Transverse colon (tissue), 4 donors: ENCODE data around the gene MEX3A. TPM values are rescaled to one million over a fixed set of nuclear protein-coding genes. Genes with fewer than 3 reads are reported as not detected.
A peak's percentile ranks its signal among the peaks of the same experiment; 100 is the strongest.

Experiments used
- DNase-seq: peaks from one replicate; pipeline ENCODE4 v3.0.0-alpha.2; 2019
- H3K27ac ChIP-seq, 4 donors: fragments of 200-600 bp; sonication (generic); 2 replicates each; pipeline ENCODE4 v1.5.1; 2016 to 2018; ENCODE audit warnings: inconsistent platforms in 4 of 4
- H3K27me3 ChIP-seq: fragments of 200-600 bp; sonication (generic); 2 replicates; pipeline ENCODE4 v1.5.1; 2017; ENCODE audit warnings: inconsistent platforms
- H3K36me3 ChIP-seq, 4 donors: fragments of 200-600 bp; sonication (generic); 2 replicates each; pipeline ENCODE4 v1.5.1; 2017 to 2019; ENCODE audit warnings: inconsistent platforms in 4 of 4
- H3K4me1 ChIP-seq, 4 donors: fragments of 200-600 bp; sonication (generic); 2 replicates each; pipeline ENCODE4 v1.5.1; 2017 to 2020; ENCODE audit warnings: inconsistent platforms in 4 of 4
- H3K4me3 ChIP-seq, 4 donors: fragments of 200-600 bp; sonication (generic); 1 replicate in 1 of 4; 2 replicates in 3 of 4; pipeline versions ENCODE4 v1.5.1 to v1.6.1; 2017 to 2019; ENCODE audit warnings: inconsistent platforms in 4 of 4
- H3K9me3 ChIP-seq, 2 donors: fragments of 200-600 bp; sonication (generic); 2 replicates each; pipeline ENCODE4 v1.5.1; 2017 to 2019; ENCODE audit warnings: inconsistent platforms in 2 of 2
- EP300 ChIP-seq: sonication (generic); formaldehyde crosslinking; IDR thresholded peaks from one replicate; pipeline ENCODE4 v1.6.1; 2017; ENCODE audit warnings: antibody characterized with exemption, low read depth
- POLR2A ChIP-seq: fragments of 450-650 bp; IDR thresholded peaks from one replicate; pipeline ENCODE4 v1.6.1; 2016; ENCODE audit warnings: antibody characterized with exemption, mild to moderate bottlenecking, moderate library complexity
- POLR2AphosphoS5 ChIP-seq, 3 donors: sonication (generic); formaldehyde crosslinking; IDR thresholded peaks; one replicate each; pipeline ENCODE4 v1.6.1; 2016; ENCODE audit warnings: antibody characterized with exemption in 3 of 3
- WGBS, 2 donors: methylation state at CpG; one replicate each; pipeline ENCODE4 v1.1.5; 2018; ENCODE audit warnings: low coverage in 1 of 2; 5-methylcytosine and 5-hydroxymethylcytosine counted together
- in situ Hi-C, 4 donors: fragments of 200-750 bp; cut with MboI; loops; one replicate each; pipeline versions ENCODE4 v1.15.0 to v1.15.1; 2017; ENCODE audit warnings: low sequenced_read_pairs in 3 of 4, low pct_ligation_motif_present in 1 of 4, low pct_unique_long_range_greater_than_20kb in 1 of 4
- intact Hi-C: fragments of 100-400 bp; cut with DNase I; formaldehyde crosslinking; loops from one replicate; pipeline ENCODE4 v1.15.1; 2023; ENCODE audit warnings: low total_unique reads
- total RNA-seq, 4 donors: library from RNA; depleted of rRNA; stranded (reverse); fragments of >200 nt; gene quantifications; one replicate each; pipeline ENCODE4 v1.1.0, GENCODE V29; 2016
- TF ChIP-seq, protein P1 (sequence below), 5 experiments: fragments of 200-600 bp in 3 of 5; fragments of 450-650 bp in 2 of 5; sonication (generic) in 3 of 5; IDR thresholded peaks; 1 replicate in 2 of 5; 2 replicates in 3 of 5; pipeline ENCODE4 v1.5.1; 2016 to 2017; ENCODE audit warnings: antibody characterized with exemption in 5 of 5, inconsistent platforms in 3 of 5, mild to moderate bottlenecking in 2 of 5, moderate library complexity in 1 of 5

MEX3A gene
- total RNA-seq, 4 donors from 2014 or later = 0.14 to 0.60 (median 0.48) TPM; not detected in 1

DNA sequence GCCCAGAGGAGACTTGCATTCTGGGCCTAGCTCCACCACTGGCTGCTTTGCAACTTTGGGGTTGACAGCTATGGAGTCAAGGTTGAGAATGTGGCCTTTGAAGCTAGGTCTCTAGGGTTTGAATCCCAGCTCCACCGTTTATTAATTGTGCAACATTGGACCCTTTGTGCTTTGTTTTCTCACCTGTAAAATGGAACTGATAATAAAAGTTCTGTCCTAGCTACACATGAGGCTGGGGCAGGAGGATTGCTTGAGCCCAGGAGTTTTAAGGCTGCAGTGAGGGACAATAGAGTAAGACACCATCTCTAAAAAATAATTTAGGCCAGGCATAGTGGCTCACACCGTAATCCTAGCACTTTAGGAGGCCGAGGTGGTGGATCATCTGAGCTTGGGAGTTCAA is 17.0 kb upstream of the MEX3A start:
- peaks cover 32 to 71% (median 44%) of the 10 kb centered on the region in 4 donors for H3K4me1 ChIP-seq
- intact Hi-C loops = no loop called here
- H3K27me3 ChIP-seq = no peaks in the 10 kb centered on the region
- no peaks in the 10 kb centered on the region for H3K36me3 ChIP-seq
- in situ Hi-C loops = loop anchor here (5.0 to 25.0 kb wide), 3 partner anchors 33 to 126 kb away; partner anchors contain the start of gene PMF1 (in 1 of the 4)
- no peak for DNase-seq
- TF ChIP-seq POLR2AphosphoS5 (IDR thresholded peaks at IDR 0.05) (no peak), POLR2A (no peak)
- H3K9me3 ChIP-seq = no peaks in the 10 kb centered on the region
- 78 to 85% methylated on average over 3 of the region's 3 CpGs for WGBS, 2 donors
- H3K27ac ChIP-seq = peak overlapping the region in 1 of 4 donors; percentile 91
- no peak overlapping the region for H3K4me3 ChIP-seq

GRCh38 chr1:156098784-156099183 is 16.5 kb upstream of the MEX3A start:
- no peak for DNase-seq
- no peaks in the 10 kb centered on the region for H3K27me3 ChIP-seq
- in situ Hi-C loops = loop anchor here (5.0 to 25.0 kb wide), 3 partner anchors 34 to 126 kb away; partner anchors contain the start of gene PMF1 (in 1 of the 4)
- TF ChIP-seq, protein P1, sequence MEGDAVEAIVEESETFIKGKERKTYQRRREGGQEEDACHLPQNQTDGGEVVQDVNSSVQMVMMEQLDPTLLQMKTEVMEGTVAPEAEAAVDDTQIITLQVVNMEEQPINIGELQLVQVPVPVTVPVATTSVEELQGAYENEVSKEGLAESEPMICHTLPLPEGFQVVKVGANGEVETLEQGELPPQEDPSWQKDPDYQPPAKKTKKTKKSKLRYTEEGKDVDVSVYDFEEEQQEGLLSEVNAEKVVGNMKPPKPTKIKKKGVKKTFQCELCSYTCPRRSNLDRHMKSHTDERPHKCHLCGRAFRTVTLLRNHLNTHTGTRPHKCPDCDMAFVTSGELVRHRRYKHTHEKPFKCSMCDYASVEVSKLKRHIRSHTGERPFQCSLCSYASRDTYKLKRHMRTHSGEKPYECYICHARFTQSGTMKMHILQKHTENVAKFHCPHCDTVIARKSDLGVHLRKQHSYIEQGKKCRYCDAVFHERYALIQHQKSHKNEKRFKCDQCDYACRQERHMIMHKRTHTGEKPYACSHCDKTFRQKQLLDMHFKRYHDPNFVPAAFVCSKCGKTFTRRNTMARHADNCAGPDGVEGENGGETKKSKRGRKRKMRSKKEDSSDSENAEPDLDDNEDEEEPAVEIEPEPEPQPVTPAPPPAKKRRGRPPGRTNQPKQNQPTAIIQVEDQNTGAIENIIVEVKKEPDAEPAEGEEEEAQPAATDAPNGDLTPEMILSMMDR (IDR thresholded peaks at IDR 0.05) = no peak
- no peak for TF ChIP-seq EP300
- TF ChIP-seq POLR2AphosphoS5 (IDR thresholded peaks at IDR 0.05) = no peak
- TF ChIP-seq POLR2A = no peak
- H3K27ac ChIP-seq = no peak overlapping the region
- no peaks in the 10 kb centered on the region for H3K9me3 ChIP-seq
- 80% methylated on average over 2 of the region's 2 CpGs; no CpG with 5 or more reads in 1 of the 2 donors for WGBS, 2 donors
- intact Hi-C loops = no loop called here
- peaks cover 27 to 66% (median 39%) of the 10 kb centered on the region in 4 donors for H3K4me1 ChIP-seq
- H3K4me3 ChIP-seq = no peak overlapping the region
- no peaks in the 10 kb centered on the region for H3K36me3 ChIP-seq

DNA sequence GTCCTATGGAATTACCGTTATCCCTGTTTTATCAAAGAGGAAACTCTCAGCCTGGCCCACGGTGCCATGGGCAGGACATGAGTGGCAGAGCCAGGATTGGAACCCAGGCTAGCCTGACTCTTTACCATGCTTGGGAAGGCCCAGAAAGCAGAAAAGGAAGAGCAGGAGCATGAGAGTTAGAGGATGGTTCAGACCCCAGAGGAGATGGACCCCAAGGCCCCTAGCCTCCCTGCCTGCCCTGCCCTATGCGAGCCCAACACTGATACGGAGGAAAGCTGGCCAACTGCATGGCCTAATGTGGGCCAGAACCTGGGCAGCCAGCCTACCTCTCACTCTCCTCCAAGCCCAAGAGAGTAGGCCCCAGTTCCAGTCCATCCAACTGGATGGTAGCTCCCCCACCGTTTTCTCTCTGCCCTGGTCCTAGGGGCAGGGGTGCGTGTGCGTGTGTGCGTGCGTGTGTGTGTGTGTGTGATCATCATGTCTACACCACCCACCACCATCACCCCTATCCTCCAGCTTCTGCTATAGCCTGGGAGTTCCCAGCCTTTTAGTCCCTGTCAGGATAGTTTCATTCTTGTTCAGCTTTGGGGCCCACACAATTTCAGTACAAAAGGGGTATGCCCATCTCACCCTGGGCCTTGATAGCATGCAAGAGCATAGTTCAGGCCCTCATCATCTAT is 15.4 kb upstream of the MEX3A start:
- intact Hi-C loops (loop anchor here (2.0 kb wide), 1 partner anchor 33 kb away; no protein-coding TSS in a partner anchor), in situ Hi-C loops (loop anchor here (5.0 to 25.0 kb wide), 3 partner anchors 35 to 127 kb away; partner anchors contain the start of gene PMF1 (in 1 of the 4))
- H3K4me1 ChIP-seq = peaks cover 15 to 54% (median 28%) of the 10 kb centered on the region in 4 donors
- H3K4me3 ChIP-seq = no peak overlapping the region
- peak overlapping the region; percentile 57 to 80 (median 77) for H3K27ac ChIP-seq
- no peaks in the 10 kb centered on the region for H3K9me3 ChIP-seq
- no peaks in the 10 kb centered on the region for H3K36me3 ChIP-seq
- DNase-seq = no peak
- H3K27me3 ChIP-seq = no peaks in the 10 kb centered on the region
- WGBS, 2 donors = 80% methylated on average over 2 to 9 of the region's 9 CpGs
- TF ChIP-seq POLR2AphosphoS5 (IDR thresholded peaks at IDR 0.05) (no peak), EP300 (no peak), POLR2A (no peak)
- TF ChIP-seq, protein P1 (IDR thresholded peaks at IDR 0.05) = no peak

DNA sequence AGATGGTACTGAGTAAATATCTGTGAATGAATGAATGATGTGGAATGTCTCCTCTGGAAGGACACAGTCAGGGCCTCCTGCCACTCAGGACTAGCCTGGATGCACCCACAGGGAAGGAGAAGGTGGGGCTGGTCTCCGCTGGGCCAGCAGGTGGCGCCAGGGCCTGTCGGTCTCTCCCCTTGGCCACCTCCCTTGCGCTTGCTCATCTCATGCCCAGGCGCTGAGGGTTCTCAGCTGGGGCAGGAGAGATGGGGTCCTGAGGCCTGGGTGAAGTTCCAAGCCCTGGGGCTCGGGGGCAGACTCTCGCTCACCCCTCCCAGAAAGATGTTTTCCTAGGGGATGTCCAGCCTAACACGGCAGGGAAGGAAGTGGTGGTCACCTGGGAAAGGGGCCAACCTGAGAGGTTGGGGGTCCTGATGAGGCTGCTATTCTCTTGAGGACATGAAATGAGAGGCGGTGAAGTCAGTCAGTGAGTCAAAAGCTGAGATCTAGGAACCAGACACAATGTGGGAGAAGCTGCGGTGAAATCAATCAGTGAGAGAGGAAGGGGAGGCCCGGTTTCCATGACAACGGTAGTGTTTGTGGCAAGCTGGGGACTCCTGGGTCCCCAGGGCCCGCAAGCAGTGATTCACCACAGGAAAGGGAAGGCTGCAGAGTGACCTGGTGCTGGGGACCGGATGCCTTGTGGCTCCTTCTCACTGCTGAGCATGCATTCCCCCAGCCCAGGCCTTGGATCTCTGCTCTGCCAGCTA is 14.6 kb upstream of the MEX3A start:
- no peaks in the 10 kb centered on the region for H3K36me3 ChIP-seq
- in situ Hi-C loops = loop anchor here (5.0 to 25.0 kb wide), 3 partner anchors 35 to 128 kb away; partner anchors contain the start of gene PMF1 (in 1 of the 4)
- WGBS, 2 donors = 24% methylated on average over 13 of the region's 14 CpGs; no CpG with 5 or more reads in 1 of the 2 donors

More for the DNA sequence above, 14.6 kb upstream of the MEX3A start:
- TF ChIP-seq POLR2AphosphoS5 (IDR thresholded peaks at IDR 0.05) = peak in 1 of 3 donors; percentile 62
- TF ChIP-seq POLR2A = no peak
- TF ChIP-seq EP300 = no peak
- TF ChIP-seq, protein P1 (IDR thresholded peaks at IDR 0.05) = peak; percentile 93 to 97 (median 94)
- Histone ChIP-seq H3K4me3 (no peak overlapping the region), H3K9me3 (no peaks in the 10 kb centered on the region), H3K4me1 (peaks cover 8 to 46% (median 20%) of the 10 kb centered on the region in 4 donors), H3K27me3 (no peaks in the 10 kb centered on the region), H3K27ac (peak overlapping the region; percentile 57 to 80 (median 77))
- DNase-seq = peak; percentile 93
- intact Hi-C loops = loop anchor here (2.0 kb wide), 1 partner anchor 34 kb away; no protein-coding TSS in a partner anchor
